ENCODE measurements around the gene CCDC71. TPM values are rescaled to one million over a fixed set of nuclear protein-coding genes. Genes with fewer than 3 reads are reported as not detected.

CCDC71 gene
- total and polyA plus RNA-seq, 2 donors = 15.5 to 19.4 TPM

DNA sequence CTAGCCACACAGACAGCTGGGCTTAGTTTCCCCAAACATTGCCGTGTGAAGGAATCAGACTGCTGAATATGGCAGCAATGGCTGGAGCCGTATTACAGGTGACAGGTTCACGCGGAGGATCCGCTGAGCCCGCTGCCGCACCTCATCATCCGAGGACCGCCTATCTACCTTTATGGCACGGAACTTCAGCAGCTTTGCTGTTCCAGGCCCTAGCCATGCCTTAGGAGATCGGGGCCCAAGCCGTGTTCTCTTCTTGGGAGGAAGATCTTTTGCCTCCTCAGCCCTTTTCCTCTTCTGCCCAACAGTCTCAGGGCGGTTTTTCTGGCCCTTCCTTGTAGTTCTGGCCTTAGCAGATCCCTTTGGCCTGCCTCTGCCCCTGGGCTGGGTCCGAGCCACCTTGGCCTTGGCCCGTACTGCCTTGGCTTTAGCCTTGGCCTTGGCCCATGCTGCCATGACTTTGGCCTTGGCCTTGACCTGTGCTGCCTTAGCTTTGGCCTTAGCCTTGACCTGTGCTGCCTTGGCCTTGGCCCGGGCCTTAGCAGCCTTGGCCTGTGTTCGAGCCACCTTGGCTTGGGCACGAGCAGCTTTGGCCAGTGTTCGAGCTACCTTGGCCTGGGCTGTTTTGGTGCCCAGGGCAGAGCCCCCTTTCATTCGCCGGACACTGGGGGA, 3.2 kb downstream of the CCDC71 start:
- Histone ChIP-seq H3K27ac (ENCODE audit: low read depth in 1 of 2, low read length in 1 of 2) (no peak overlapping the region), H3K4me3 (ENCODE audit: low read length in 2 of 2) (no peak overlapping the region), H3K27me3 (ENCODE audit: control insufficient read depth in 2 of 2, insufficient read depth in 1 of 2, low read length in 1 of 2) (peaks cover 0 to 6% of the 10 kb centered on the region in 2 donors), H3K4me1 (ENCODE audit: control insufficient read depth in 2 of 2, insufficient read depth in 2 of 2, low read length in 2 of 2) (peaks cover 17 to 35% of the 10 kb centered on the region in 2 donors), H3K9me3 (ENCODE audit: control insufficient read depth in 2 of 2, insufficient read depth in 1 of 2, low read length in 1 of 2) (peaks cover 0 to 9% of the 10 kb centered on the region in 2 donors), H3K36me3 (ENCODE audit: control insufficient read depth in 2 of 2, insufficient read depth in 2 of 2, low read length in 1 of 2) (peaks cover 33 to 34% of the 10 kb centered on the region in 2 donors)
- WGBS = 98% methylated on average over 21 of the region's 21 CpGs
- DNase-seq (ENCODE audit: low read depth in 6 of 9, low spot score in 9 of 9) = no peak

DNA sequence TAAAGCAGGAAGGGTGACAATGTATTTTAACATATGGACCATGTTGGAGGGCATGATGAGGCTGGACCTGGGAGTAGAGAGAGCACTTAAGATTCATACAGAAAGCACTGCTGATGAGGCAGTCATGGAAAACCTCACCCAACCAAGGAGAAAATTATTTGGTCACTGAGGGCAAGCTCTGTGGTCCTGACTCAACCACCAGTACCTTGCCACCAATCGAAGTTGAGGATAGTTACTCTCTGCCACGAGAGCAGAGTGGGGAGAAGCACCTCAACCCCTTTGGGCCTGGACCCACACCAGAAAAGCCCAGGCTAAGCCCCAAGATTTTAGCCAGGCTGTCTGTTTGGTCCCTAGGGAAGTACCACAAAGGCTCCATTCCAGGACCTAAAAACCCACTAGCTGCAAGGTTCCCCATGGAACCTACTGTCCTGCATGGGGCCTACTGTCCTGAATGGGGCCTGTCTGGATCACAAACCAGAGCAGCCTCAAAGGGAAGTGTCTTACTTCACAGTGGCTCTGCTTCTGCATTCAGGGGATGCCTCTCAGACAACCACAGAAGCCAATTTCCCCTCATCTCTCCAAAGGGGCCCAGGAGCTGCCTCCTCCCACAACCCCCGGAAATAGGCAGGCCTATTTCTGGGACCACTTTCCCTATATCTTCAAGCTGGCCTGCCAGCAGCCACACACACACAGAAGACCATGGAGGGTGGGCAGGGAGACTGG, 4.2 kb downstream of the CCDC71 start:
- H3K27me3 ChIP-seq (ENCODE audit: control insufficient read depth in 2 of 2, insufficient read depth in 1 of 2, low read length in 1 of 2) = peaks cover 0 to 2% of the 10 kb centered on the region in 2 donors
- H3K9me3 ChIP-seq (ENCODE audit: control insufficient read depth in 2 of 2, insufficient read depth in 1 of 2, low read length in 1 of 2) = peaks cover 0 to 9% of the 10 kb centered on the region in 2 donors
- no peak overlapping the region for H3K4me3 ChIP-seq (ENCODE audit: low read length in 2 of 2)
- peaks cover 33 to 34% of the 10 kb centered on the region in 2 donors for H3K36me3 ChIP-seq (ENCODE audit: control insufficient read depth in 2 of 2, insufficient read depth in 2 of 2, low read length in 1 of 2)
- peak overlapping the region in 1 of 2 donors; percentile 17 for H3K27ac ChIP-seq (ENCODE audit: low read depth in 1 of 2, low read length in 1 of 2)
- H3K4me1 ChIP-seq (ENCODE audit: control insufficient read depth in 2 of 2, insufficient read depth in 2 of 2, low read length in 2 of 2) = peaks cover 17 to 35% of the 10 kb centered on the region in 2 donors
- 65% methylated on average over 3 of the region's 3 CpGs for WGBS
- peak in 1 of 9 donors; percentile 14 for DNase-seq (ENCODE audit: low read depth in 6 of 9, low spot score in 9 of 9)

GRCh38 chr3:49161197-49161596, 4.9 kb downstream of the CCDC71 start:
- Histone ChIP-seq H3K4me3 (ENCODE audit: low read length in 2 of 2) (no peak overlapping the region), H3K27ac (ENCODE audit: low read depth in 1 of 2, low read length in 1 of 2) (no peak overlapping the region), H3K27me3 (ENCODE audit: control insufficient read depth in 2 of 2, insufficient read depth in 1 of 2, low read length in 1 of 2) (no peaks in the 10 kb centered on the region), H3K9me3 (ENCODE audit: control insufficient read depth in 2 of 2, insufficient read depth in 1 of 2, low read length in 1 of 2) (peaks cover 0 to 1% of the 10 kb centered on the region in 2 donors), H3K4me1 (ENCODE audit: control insufficient read depth in 2 of 2, insufficient read depth in 2 of 2, low read length in 2 of 2) (peaks cover 14 to 29% of the 10 kb centered on the region in 2 donors), H3K36me3 (ENCODE audit: control insufficient read depth in 2 of 2, insufficient read depth in 2 of 2, low read length in 1 of 2) (peaks cover 33 to 34% of the 10 kb centered on the region in 2 donors)
- no peak for DNase-seq (ENCODE audit: low read depth in 6 of 9, low spot score in 9 of 9)
- 96% methylated on average over 2 of the region's 2 CpGs for WGBS

DNA sequence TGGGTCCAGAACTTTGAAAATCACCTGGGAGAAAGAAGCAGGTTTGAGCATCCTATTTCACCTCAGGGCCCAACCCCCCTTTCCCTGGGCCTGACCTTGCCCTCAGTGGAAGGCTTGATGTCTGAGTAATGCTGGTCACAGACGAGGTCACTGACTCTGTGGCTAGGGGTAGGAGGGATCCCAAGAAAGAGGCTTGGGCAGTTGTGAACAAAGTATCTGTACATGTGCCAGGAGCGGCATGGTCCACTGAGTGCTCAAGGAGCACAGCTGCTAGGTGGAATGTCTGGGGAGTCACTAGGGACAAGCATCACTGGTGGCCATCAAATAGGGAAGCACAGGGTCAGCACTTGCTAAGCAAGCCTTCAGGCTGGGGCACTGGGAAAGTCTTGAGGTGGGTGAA, 7.3 kb downstream of the CCDC71 start:
- no peak for DNase-seq (ENCODE audit: low read depth in 6 of 9, low spot score in 9 of 9)
- Histone ChIP-seq H3K27ac (ENCODE audit: low read depth in 1 of 2, low read length in 1 of 2) (no peak overlapping the region), H3K9me3 (ENCODE audit: control insufficient read depth in 2 of 2, insufficient read depth in 1 of 2, low read length in 1 of 2) (no peaks in the 10 kb centered on the region), H3K27me3 (ENCODE audit: control insufficient read depth in 2 of 2, insufficient read depth in 1 of 2, low read length in 1 of 2) (no peaks in the 10 kb centered on the region), H3K4me3 (ENCODE audit: low read length in 2 of 2) (no peak overlapping the region), H3K36me3 (ENCODE audit: control insufficient read depth in 2 of 2, insufficient read depth in 2 of 2, low read length in 1 of 2) (peaks cover 25 to 28% of the 10 kb centered on the region in 2 donors), H3K4me1 (ENCODE audit: control insufficient read depth in 2 of 2, insufficient read depth in 2 of 2, low read length in 2 of 2) (peaks cover 0 to 15% of the 10 kb centered on the region in 2 donors)
- WGBS = 92% methylated on average over 2 of the region's 2 CpGs

DNA sequence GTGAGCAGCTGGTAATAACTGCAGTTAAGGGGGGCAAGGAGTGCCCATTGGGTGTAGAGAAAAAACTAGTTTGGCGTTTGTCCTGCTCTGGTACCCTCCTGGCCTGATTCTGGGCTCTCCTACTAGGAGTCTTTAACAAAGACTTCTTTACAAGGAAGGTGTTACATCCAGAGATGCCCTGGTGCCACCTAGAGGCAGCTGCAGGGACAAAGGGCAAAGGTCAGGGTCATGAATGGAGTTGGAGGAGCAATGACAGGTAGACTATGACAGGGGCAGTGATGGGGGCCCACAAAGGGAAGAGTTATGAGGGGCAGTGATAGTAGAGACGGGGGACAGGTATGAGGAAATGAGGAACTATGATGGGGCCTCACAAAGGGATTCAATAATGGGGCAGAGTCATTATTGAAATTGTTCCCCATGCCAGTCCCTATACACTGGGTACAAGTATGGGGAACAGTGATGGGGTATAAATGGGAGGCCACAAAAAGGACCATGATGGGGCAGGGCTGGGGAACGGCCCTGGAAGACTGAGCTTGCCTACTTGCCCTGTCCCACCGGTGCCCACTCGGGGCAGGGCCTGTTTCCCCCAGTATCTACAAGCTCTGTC, 7.9 kb downstream of the CCDC71 start:
- DNase-seq (ENCODE audit: low read depth in 6 of 9, low spot score in 9 of 9) = peak in 6 of 9 donors; percentile 26 to 73 (median 51)
- peaks cover 19 to 22% of the 10 kb centered on the region in 2 donors for H3K36me3 ChIP-seq (ENCODE audit: control insufficient read depth in 2 of 2, insufficient read depth in 2 of 2, low read length in 1 of 2)
- no peak overlapping the region for H3K4me3 ChIP-seq (ENCODE audit: low read length in 2 of 2)
- peaks cover 0 to 15% of the 10 kb centered on the region in 2 donors for H3K4me1 ChIP-seq (ENCODE audit: control insufficient read depth in 2 of 2, insufficient read depth in 2 of 2, low read length in 2 of 2)
- no peaks in the 10 kb centered on the region for H3K9me3 ChIP-seq (ENCODE audit: control insufficient read depth in 2 of 2, insufficient read depth in 1 of 2, low read length in 1 of 2)
- whole genome bisulfite sequencing = 84% methylated on average over 5 of the region's 5 CpGs
- H3K27me3 ChIP-seq (ENCODE audit: control insufficient read depth in 2 of 2, insufficient read depth in 1 of 2, low read length in 1 of 2) = no peaks in the 10 kb centered on the region
- H3K27ac ChIP-seq (ENCODE audit: low read depth in 1 of 2, low read length in 1 of 2) = no peak overlapping the region

GRCh38 chr3:49157289-49157688, 8.8 kb downstream of the CCDC71 start:
- no peak overlapping the region for H3K27ac ChIP-seq (ENCODE audit: low read depth in 1 of 2, low read length in 1 of 2)
- peaks cover 0 to 8% of the 10 kb centered on the region in 2 donors for H3K4me1 ChIP-seq (ENCODE audit: control insufficient read depth in 2 of 2, insufficient read depth in 2 of 2, low read length in 2 of 2)
- peaks cover 11 to 13% of the 10 kb centered on the region in 2 donors for H3K36me3 ChIP-seq (ENCODE audit: control insufficient read depth in 2 of 2, insufficient read depth in 2 of 2, low read length in 1 of 2)
- no peak overlapping the region for H3K4me3 ChIP-seq (ENCODE audit: low read length in 2 of 2)
- no peaks in the 10 kb centered on the region for H3K27me3 ChIP-seq (ENCODE audit: control insufficient read depth in 2 of 2, insufficient read depth in 1 of 2, low read length in 1 of 2)
- WGBS = 100% methylated on average over 1 of the region's 1 CpG
- DNase-seq (ENCODE audit: low read depth in 6 of 9, low spot score in 9 of 9) = no peak
- H3K9me3 ChIP-seq (ENCODE audit: control insufficient read depth in 2 of 2, insufficient read depth in 1 of 2, low read length in 1 of 2) = no peaks in the 10 kb centered on the region

DNA sequence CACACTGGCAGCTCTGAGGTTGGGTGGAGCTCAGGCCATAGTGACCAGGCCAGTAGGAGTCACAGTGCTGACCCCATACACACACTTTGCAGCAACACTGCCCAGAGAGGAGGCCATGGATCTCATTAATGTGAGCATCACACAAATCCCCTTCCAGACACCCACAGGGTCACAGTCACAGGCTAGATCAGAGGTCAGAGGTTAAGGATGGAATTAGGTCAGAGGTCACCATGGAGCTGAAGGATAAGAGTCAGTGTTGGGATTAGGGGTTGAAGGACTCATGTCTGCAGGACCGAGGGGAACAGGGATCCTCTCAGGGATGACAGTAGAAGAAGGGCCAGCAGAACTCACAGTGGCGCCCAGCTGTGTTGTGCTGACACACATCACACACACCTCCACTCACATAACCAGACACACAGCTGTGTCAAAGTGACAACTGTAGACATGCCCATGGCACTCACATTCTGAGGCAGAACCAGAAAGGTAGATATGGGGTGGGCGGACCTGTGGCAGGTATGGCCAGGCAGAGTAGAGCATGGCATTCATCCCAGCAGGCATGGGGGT, 12.7 kb downstream of the CCDC71 start:
- 96% methylated on average over 3 of the region's 3 CpGs for WGBS
- Histone ChIP-seq H3K4me1 (ENCODE audit: control insufficient read depth in 2 of 2, insufficient read depth in 2 of 2, low read length in 2 of 2) (no peaks in the 10 kb centered on the region), H3K4me3 (ENCODE audit: low read length in 2 of 2) (no peak overlapping the region), H3K27me3 (ENCODE audit: control insufficient read depth in 2 of 2, insufficient read depth in 1 of 2, low read length in 1 of 2) (no peaks in the 10 kb centered on the region), H3K9me3 (ENCODE audit: control insufficient read depth in 2 of 2, insufficient read depth in 1 of 2, low read length in 1 of 2) (no peaks in the 10 kb centered on the region), H3K27ac (ENCODE audit: low read depth in 1 of 2, low read length in 1 of 2) (no peak overlapping the region), H3K36me3 (ENCODE audit: control insufficient read depth in 2 of 2, insufficient read depth in 2 of 2, low read length in 1 of 2) (no peaks in the 10 kb centered on the region)
- no peak for DNase-seq (ENCODE audit: low read depth in 6 of 9, low spot score in 9 of 9)

- Histone ChIP-seq H3K27me3 (ENCODE audit: control insufficient read depth in 2 of 2, insufficient read depth in 1 of 2, low read length in 1 of 2) (no peaks in the 10 kb centered on the region), H3K4me3 (ENCODE audit: low read length in 2 of 2) (no peak overlapping the region), H3K4me1 (ENCODE audit: control insufficient read depth in 2 of 2, insufficient read depth in 2 of 2, low read length in 2 of 2) (no peaks in the 10 kb centered on the region), H3K9me3 (ENCODE audit: control insufficient read depth in 2 of 2, insufficient read depth in 1 of 2, low read length in 1 of 2) (no peaks in the 10 kb centered on the region), H3K36me3 (ENCODE audit: control insufficient read depth in 2 of 2, insufficient read depth in 2 of 2, low read length in 1 of 2) (no peaks in the 10 kb centered on the region), H3K27ac (ENCODE audit: low read depth in 1 of 2, low read length in 1 of 2) (no peak overlapping the region)
- no peak for DNase-seq (ENCODE audit: low read depth in 6 of 9, low spot score in 9 of 9)
- WGBS = 97% methylated on average over 2 of the region's 2 CpGs
Measured at GRCh38 chr3:49151610-49152009, 14.5 kb downstream of the CCDC71 start.

DNA sequence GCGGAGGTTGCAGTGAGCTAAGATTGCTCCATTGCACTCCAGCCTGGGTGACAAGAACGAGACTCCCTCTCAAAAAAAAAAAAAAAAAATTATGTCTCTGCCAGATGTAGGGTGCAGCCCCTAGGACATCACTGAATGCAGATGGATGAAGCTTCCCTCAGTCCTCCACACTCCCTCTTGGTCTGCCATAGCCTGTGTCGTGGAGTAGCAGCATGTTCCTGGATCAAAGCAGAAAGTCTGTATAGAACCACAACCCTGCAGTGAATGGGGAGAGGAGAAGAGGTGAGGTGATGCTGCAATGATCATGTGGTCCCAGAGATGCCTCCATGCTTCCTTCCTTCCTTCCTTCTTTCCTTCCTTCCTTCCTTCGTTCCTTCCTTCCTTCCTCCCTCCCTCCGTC, 18.0 kb downstream of the CCDC71 start:
- Histone ChIP-seq H3K4me1 (ENCODE audit: control insufficient read depth in 2 of 2, insufficient read depth in 2 of 2, low read length in 2 of 2) (no peaks in the 10 kb centered on the region), H3K4me3 (ENCODE audit: low read length in 2 of 2) (no peak overlapping the region), H3K36me3 (ENCODE audit: control insufficient read depth in 2 of 2, insufficient read depth in 2 of 2, low read length in 1 of 2) (no peaks in the 10 kb centered on the region), H3K9me3 (ENCODE audit: control insufficient read depth in 2 of 2, insufficient read depth in 1 of 2, low read length in 1 of 2) (no peaks in the 10 kb centered on the region), H3K27ac (ENCODE audit: low read depth in 1 of 2, low read length in 1 of 2) (no peak overlapping the region), H3K27me3 (ENCODE audit: control insufficient read depth in 2 of 2, insufficient read depth in 1 of 2, low read length in 1 of 2) (no peaks in the 10 kb centered on the region)
- DNase-seq (ENCODE audit: low read depth in 6 of 9, low spot score in 9 of 9) = no peak
- WGBS = 90% methylated on average over 5 of the region's 5 CpGs
